Esophagus squamous epithelium (tissue), 4 donors: ENCODE data around the gene PPP4C.

Source experiments
- CTCF ChIP-seq, 6 experiments: fragments of 450-650 bp in 4 of 6; fragments of 200-600 bp in 2 of 6; sonication (generic) in 2 of 6; IDR thresholded peaks; one replicate each; pipeline ENCODE4 v1.5.1; 2016 to 2019; ENCODE audit warnings: antibody characterized with exemption in 6 of 6, mild to moderate bottlenecking in 4 of 6, moderate library complexity in 4 of 6
- POLR2A ChIP-seq, 4 donors: fragments of 450-650 bp; IDR thresholded peaks; one replicate each; pipeline ENCODE4 v1.6.1; 2017; ENCODE audit warnings: antibody characterized with exemption in 4 of 4, mild to moderate bottlenecking in 4 of 4, moderate library complexity in 3 of 4

DNA sequence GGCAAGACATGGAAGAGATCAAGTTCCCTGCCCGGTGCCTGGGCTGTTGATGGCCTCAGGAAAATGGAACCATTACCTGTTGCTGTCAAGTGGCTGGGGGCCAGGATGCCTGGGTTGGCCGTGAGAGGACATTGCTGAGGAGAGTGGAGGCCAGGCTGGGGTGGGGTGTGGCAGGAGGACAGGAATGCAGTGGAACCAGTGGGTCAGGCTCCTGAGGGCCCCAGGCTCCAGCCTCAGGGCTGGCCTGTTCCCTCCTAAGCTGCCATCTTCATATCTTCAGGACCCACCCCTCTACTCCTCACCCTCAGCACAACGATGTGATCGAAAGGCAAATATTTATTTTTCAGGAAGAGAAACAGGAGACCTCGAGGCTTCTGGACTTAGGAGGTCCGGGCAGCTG, 28.7 kb downstream of the PPP4C start:
- no peak for TF ChIP-seq CTCF (IDR thresholded peaks at IDR 0.05)
- no peak for TF ChIP-seq POLR2A (IDR thresholded peaks at IDR 0.05)
